ENCODE results near the gene WDR44. TPM values are rescaled to one million over a fixed set of nuclear protein-coding genes. Genes with fewer than 3 reads are reported as not detected.

The WDR44 gene
- total RNA-seq, 1 donor, result 21.0 TPM

GRCh38 chrX:118360429-118361125, 14.7 kb downstream of the WDR44 start:
- Histone ChIP-seq H4K20me1 (ENCODE audit: insufficient read depth, low read length) (peaks cover 8% of the 10 kb centered on the region), H3K79me2 (ENCODE audit: insufficient read depth, low read length) (peaks cover 78% of the 10 kb centered on the region), H3K4me1 (ENCODE audit: insufficient read depth, low read length) (peaks cover 9% of the 10 kb centered on the region), H3K27ac (ENCODE audit: low read depth, low read length) (peak overlapping the region; percentile 17), H3K27me3 (ENCODE audit: insufficient read depth, low read length) (no peaks in the 10 kb centered on the region), H3K4me2 (ENCODE audit: insufficient read depth, low read length) (no peak overlapping the region), H3K9me3 (ENCODE audit: low read depth, low read length) (no peaks in the 10 kb centered on the region), H2AFZ (ENCODE audit: low read length) (no peak overlapping the region), H3K4me3 (ENCODE audit: insufficient read depth, low read length) (no peak overlapping the region), H3K36me3 (ENCODE audit: insufficient read depth, low read length) (no peaks in the 10 kb centered on the region)
- no peak for TF ChIP-seq CTCF (IDR thresholded peaks at IDR 0.05; ENCODE audit: extremely low read depth, low read depth, low read length)
- no peak for DNase-seq (ENCODE audit: insufficient read length, low spot score, missing footprints)

- Histone ChIP-seq H3K79me2 (ENCODE audit: insufficient read depth, low read length) (peaks cover 72% of the 10 kb centered on the region), H3K27me3 (ENCODE audit: insufficient read depth, low read length) (no peaks in the 10 kb centered on the region), H3K4me2 (ENCODE audit: insufficient read depth, low read length) (no peak overlapping the region), H3K36me3 (ENCODE audit: insufficient read depth, low read length) (no peaks in the 10 kb centered on the region), H2AFZ (ENCODE audit: low read length) (no peak overlapping the region), H3K9me3 (ENCODE audit: low read depth, low read length) (no peaks in the 10 kb centered on the region), H3K4me1 (ENCODE audit: insufficient read depth, low read length) (peaks cover 4% of the 10 kb centered on the region), H4K20me1 (ENCODE audit: insufficient read depth, low read length) (peaks cover 4% of the 10 kb centered on the region), H3K27ac (ENCODE audit: low read depth, low read length) (no peak overlapping the region), H3K4me3 (ENCODE audit: insufficient read depth, low read length) (no peak overlapping the region)
- TF ChIP-seq CTCF (IDR thresholded peaks at IDR 0.05; ENCODE audit: extremely low read depth, low read depth, low read length), result no peak
- no peak for DNase-seq (ENCODE audit: insufficient read length, low spot score, missing footprints)
These were observed 18.4 kb downstream of the WDR44 start for GRCh38 chrX:118364261-118364660.

GRCh38 chrX:118367338-118367737, 21.4 kb downstream of the WDR44 start:
- no peak for DNase-seq (ENCODE audit: insufficient read length, low spot score, missing footprints)
- Histone ChIP-seq H3K27ac (ENCODE audit: low read depth, low read length) (no peak overlapping the region), H3K79me2 (ENCODE audit: insufficient read depth, low read length) (peaks cover 53% of the 10 kb centered on the region), H3K36me3 (ENCODE audit: insufficient read depth, low read length) (no peaks in the 10 kb centered on the region), H2AFZ (ENCODE audit: low read length) (no peak overlapping the region), H3K4me3 (ENCODE audit: insufficient read depth, low read length) (no peak overlapping the region), H4K20me1 (ENCODE audit: insufficient read depth, low read length) (no peaks in the 10 kb centered on the region), H3K4me1 (ENCODE audit: insufficient read depth, low read length) (peaks cover 4% of the 10 kb centered on the region), H3K9me3 (ENCODE audit: low read depth, low read length) (no peaks in the 10 kb centered on the region), H3K27me3 (ENCODE audit: insufficient read depth, low read length) (no peaks in the 10 kb centered on the region), H3K4me2 (ENCODE audit: insufficient read depth, low read length) (no peak overlapping the region)
- no peak for TF ChIP-seq CTCF (IDR thresholded peaks at IDR 0.05; ENCODE audit: extremely low read depth, low read depth, low read length)

GRCh38 chrX:118368398-118368797, 22.5 kb downstream of the WDR44 start:
- peaks cover 4% of the 10 kb centered on the region for H3K4me1 ChIP-seq (ENCODE audit: insufficient read depth, low read length)
- no peak overlapping the region for H2AFZ ChIP-seq (ENCODE audit: low read length)
- H3K27me3 ChIP-seq (ENCODE audit: insufficient read depth, low read length), result no peaks in the 10 kb centered on the region
- no peaks in the 10 kb centered on the region for H4K20me1 ChIP-seq (ENCODE audit: insufficient read depth, low read length)
- no peak overlapping the region for H3K4me2 ChIP-seq (ENCODE audit: insufficient read depth, low read length)
- peaks cover 46% of the 10 kb centered on the region for H3K79me2 ChIP-seq (ENCODE audit: insufficient read depth, low read length)
- no peak overlapping the region for H3K27ac ChIP-seq (ENCODE audit: low read depth, low read length)
- H3K9me3 ChIP-seq (ENCODE audit: low read depth, low read length), result no peaks in the 10 kb centered on the region
- no peaks in the 10 kb centered on the region for H3K36me3 ChIP-seq (ENCODE audit: insufficient read depth, low read length)
- H3K4me3 ChIP-seq (ENCODE audit: insufficient read depth, low read length), result no peak overlapping the region
- no peak for TF ChIP-seq CTCF (IDR thresholded peaks at IDR 0.05; ENCODE audit: extremely low read depth, low read depth, low read length)
- no peak for DNase-seq (ENCODE audit: insufficient read length, low spot score, missing footprints)
